H1 (cell line): Measurements from ENCODE around the gene NAA11. TPM values are rescaled to one million over a fixed set of nuclear protein-coding genes. Genes with fewer than 3 reads are reported as not detected.

Source experiments
- NANOG ChIP-seq: IDR thresholded peaks from 2 replicates; pipeline ENCODE4 v1.6.1; 2011; ENCODE audit warnings: low read length, low read depth, mild to moderate bottlenecking, inconsistent platforms; ENCODE audit not compliant: insufficient read depth, poor library complexity, severe bottlenecking
- SIX5 ChIP-seq: IDR thresholded peaks from 2 replicates; pipeline ENCODE4 v1.6.1; 2011; ENCODE audit warnings: mild to moderate bottlenecking, low read depth, low read length
- SUZ12 ChIP-seq: fragments of 200-600 bp; sonication (generic); IDR thresholded peaks from 2 replicates; pipeline ENCODE4 v1.6.1; 2012; ENCODE audit warnings: mild to moderate bottlenecking, inconsistent platforms, low read length, moderate library complexity, mixed read lengths
- TAF1 ChIP-seq: IDR thresholded peaks from 2 replicates; pipeline ENCODE4 v1.6.1; 2011; ENCODE audit warnings: mild to moderate bottlenecking, low read depth, low read length
- ZNF274 ChIP-seq: IDR thresholded peaks from 2 replicates; pipeline ENCODE4 v1.7.0; 2012; ENCODE audit warnings: low read length, borderline replicate concordance; ENCODE audit errors: extremely low read depth
- polyA plus RNA-seq, 7 experiments: library from polyadenylated mRNA; depleted of rRNA in 3 of 7; stranded (reverse) in 5 of 7; unstranded in 2 of 7; fragments of >200 nt in 5 of 7; fragments of 200-250 nt in 2 of 7; gene quantifications; 1 replicate in 5 of 7; 2 replicates in 1 of 7; 4 replicates in 1 of 7; pipeline versions ENCODE4 v1.2.1 to v1.2.3, GENCODE V29; 2011 to 2013; ENCODE audit warnings: missing spikeins in 2 of 7, mixed read lengths in 2 of 7
- total RNA-seq: library from RNA; stranded (reverse); fragmentation: NEBNext Ultra II Directional; extraction: Animal tissue kit (Norgen Biotek cat#: 25700); gene quantifications from 2 replicates; pipeline ENCODE4 v1.2.1, GENCODE V29; 2021
- TF ChIP-seq, protein P1 (sequence below): IDR thresholded peaks from 2 replicates; pipeline ENCODE4 v1.6.1; 2011; ENCODE audit warnings: low read length, improper control_type of control experiment

NAA11 gene
- total and polyA plus RNA-seq, 2 of the 8 experiments (the other 6 are each of a cell fraction or from before 2014, with no cell fraction given), result not detected

DNA sequence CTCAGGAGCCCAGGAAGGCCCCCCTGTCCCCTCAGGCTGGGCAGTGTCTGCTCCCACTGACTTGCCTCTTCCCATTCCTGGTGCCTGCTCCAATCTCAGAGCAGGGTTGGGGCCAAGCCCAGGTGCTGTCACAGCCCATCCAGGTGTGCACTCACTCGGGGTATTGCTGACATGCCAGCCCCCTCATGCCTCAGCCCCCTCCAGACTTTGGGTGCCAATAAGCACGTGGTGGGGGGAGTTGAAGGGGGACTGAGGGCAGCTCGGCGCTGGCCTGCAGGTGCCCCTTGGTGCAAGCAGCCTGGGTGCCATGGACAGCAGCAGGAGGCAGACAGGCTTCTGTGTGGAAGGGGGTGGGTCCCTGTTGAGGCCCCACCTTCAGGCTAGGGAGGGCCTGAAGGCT lies 28.4 kb downstream of the NAA11 start (continued):
- TF ChIP-seq SUZ12 (no peak), TAF1 (no peak), SIX5 (no peak), NANOG (no peak), ZNF274 (no peak)
- TF ChIP-seq, protein P1, sequence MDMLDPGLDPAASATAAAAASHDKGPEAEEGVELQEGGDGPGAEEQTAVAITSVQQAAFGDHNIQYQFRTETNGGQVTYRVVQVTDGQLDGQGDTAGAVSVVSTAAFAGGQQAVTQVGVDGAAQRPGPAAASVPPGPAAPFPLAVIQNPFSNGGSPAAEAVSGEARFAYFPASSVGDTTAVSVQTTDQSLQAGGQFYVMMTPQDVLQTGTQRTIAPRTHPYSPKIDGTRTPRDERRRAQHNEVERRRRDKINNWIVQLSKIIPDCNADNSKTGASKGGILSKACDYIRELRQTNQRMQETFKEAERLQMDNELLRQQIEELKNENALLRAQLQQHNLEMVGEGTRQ, result no peak
